ENCODE data around the gene TIMM8A. TPM values are rescaled to one million over a fixed set of nuclear protein-coding genes. Genes with fewer than 3 reads are reported as not detected.

The TIMM8A gene
- total RNA-seq = 1 to 10 TPM; 5.3 to 5.7 TPM

DNA sequence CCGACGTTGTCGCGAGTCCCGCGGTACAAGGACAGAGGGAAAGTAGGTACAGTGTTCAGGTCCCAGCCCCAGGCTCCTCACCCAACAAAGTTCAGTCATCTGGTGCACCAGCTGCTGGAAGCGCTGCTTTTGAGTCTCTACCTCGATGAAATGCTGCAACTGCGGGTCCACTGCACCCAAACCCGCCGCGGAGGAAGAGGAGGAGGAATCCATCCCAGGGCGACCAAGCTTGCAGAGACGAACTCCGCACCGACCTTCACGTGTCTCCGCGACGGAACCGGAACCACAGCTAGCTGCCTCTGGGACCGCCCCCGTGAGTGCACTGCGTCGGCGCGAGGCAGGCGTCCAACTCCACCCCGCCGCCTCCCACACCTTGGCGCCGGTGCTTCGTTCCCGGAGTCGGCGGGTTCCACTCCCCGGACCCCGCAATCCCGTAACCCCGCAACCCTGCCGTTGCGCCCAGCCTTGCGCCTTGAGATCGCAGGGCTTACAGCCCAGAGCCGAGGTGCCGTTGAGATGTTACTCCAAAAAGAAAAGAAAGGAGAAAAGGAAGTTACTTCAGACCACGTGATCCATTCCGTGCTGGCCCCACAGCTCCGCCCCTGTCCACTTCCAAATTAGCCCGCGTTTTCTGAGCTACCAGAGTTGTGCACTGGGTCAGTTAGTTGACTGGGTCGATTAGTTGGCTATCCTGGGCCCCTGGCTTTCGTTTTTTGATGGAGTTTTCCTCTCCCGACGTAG lies at the start of gene TIMM8A:
Gene TIMM8A, minus strand, starts transcription at position 291 of the 741 bp plus-strand sequence. Its CDS starts 78 bp downstream, at position 213.
- Histone ChIP-seq H3K4me3 (peak within 1 kb of the TSS; percentile 28 to 62), H3K9me3 (no peaks in the 10 kb centered on the region), H3K27ac (peak within 1 kb of the TSS in 3 of 4 donors; percentile 73 to 92 (median 88)), H3K27me3 (no peaks in the 10 kb centered on the region), H3K36me3 (replicated peaks in 1 of 2; ENCODE audit: insufficient read depth in 1 of 2, low read depth in 2 of 2) (no peaks in the 10 kb centered on the region), H3K4me1 (peaks cover 12% of the 10 kb centered on the region)
- intact Hi-C loops (cut with DNase I) = no loop called here
- 1% methylated on average over 21 of the region's 55 CpGs; no CpG with 5 or more reads in 1 of the 2 donors for WGBS, 2 donors
- peak; percentile 97 for ATAC-seq
- TF ChIP-seq POLR2A (IDR thresholded peaks at IDR 0.05) = peak in 2 of 3 donors; percentile 43 to 45
- TF ChIP-seq, protein P1, sequence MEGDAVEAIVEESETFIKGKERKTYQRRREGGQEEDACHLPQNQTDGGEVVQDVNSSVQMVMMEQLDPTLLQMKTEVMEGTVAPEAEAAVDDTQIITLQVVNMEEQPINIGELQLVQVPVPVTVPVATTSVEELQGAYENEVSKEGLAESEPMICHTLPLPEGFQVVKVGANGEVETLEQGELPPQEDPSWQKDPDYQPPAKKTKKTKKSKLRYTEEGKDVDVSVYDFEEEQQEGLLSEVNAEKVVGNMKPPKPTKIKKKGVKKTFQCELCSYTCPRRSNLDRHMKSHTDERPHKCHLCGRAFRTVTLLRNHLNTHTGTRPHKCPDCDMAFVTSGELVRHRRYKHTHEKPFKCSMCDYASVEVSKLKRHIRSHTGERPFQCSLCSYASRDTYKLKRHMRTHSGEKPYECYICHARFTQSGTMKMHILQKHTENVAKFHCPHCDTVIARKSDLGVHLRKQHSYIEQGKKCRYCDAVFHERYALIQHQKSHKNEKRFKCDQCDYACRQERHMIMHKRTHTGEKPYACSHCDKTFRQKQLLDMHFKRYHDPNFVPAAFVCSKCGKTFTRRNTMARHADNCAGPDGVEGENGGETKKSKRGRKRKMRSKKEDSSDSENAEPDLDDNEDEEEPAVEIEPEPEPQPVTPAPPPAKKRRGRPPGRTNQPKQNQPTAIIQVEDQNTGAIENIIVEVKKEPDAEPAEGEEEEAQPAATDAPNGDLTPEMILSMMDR (IDR thresholded peaks at IDR 0.05) = no peak
- DNase-seq = peak; percentile 76 to 82 (median 78)

DNA sequence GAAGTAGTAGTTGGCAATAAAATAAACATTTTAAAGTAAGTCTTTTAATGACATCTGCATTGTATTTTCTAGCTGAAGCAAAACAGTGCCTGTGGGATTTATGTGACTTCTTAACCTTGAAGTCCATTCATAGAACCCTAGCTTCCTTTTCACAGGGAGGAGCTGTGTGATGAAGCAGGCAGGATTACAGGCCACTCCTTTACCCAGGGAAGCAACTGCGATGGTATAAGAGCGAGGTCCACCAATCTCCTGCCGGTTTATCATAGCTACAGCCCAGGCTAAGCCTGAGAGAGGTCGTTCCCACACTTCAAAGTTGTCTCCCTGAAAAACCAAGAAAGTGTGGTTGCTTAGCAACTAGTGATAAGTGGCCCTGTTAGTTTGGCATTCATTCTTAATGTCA lies 49.2 kb upstream of the TIMM8A start:
- no peaks in the 10 kb centered on the region for H3K27me3 ChIP-seq
- no peak overlapping the region for H3K27ac ChIP-seq
- H3K4me1 ChIP-seq = peaks cover 5% of the 10 kb centered on the region
- no peaks in the 10 kb centered on the region for H3K36me3 ChIP-seq (replicated peaks in 1 of 2; ENCODE audit: insufficient read depth in 1 of 2, low read depth in 2 of 2)
- no peak for DNase-seq
- 24 to 30% methylated on average over 2 to 4 of the region's 4 CpGs for WGBS, 2 donors
- TF ChIP-seq POLR2A (IDR thresholded peaks at IDR 0.05) = no peak
- TF ChIP-seq, protein P1 (IDR thresholded peaks at IDR 0.05) = no peak
- no peaks in the 10 kb centered on the region for H3K9me3 ChIP-seq
- intact Hi-C loops (cut with DNase I) = no loop called here
- ATAC-seq = no peak
- no peak overlapping the region for H3K4me3 ChIP-seq

DNA sequence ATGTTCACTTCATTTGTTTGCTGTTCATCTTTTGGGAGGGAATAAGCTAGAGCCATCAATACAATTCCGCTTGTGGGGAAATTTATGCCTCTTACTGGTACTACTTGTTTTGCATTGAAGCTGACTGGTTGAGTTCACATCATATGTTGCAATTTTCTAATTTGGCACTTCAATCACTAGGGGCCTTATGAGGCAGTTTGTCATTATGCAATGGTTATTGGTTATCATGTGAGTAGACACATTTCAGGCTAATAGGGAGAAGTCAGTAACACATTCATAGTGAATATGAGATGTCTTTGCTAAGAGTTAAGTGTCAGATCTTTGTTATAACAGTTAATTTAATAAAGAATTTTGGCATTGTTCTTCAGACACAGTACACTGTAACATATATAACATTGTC lies 47.2 kb upstream of the TIMM8A start:
- Histone ChIP-seq H3K4me3 (no peak overlapping the region), H3K4me1 (peaks cover 16% of the 10 kb centered on the region), H3K27me3 (no peaks in the 10 kb centered on the region), H3K9me3 (no peaks in the 10 kb centered on the region), H3K36me3 (replicated peaks in 1 of 2; ENCODE audit: insufficient read depth in 1 of 2, low read depth in 2 of 2) (no peaks in the 10 kb centered on the region), H3K27ac (no peak overlapping the region)
- no peak for TF ChIP-seq POLR2A (IDR thresholded peaks at IDR 0.05)
- TF ChIP-seq, protein P1 (IDR thresholded peaks at IDR 0.05) = no peak
- 80 to 94% methylated on average over 1 of the region's 1 CpG for WGBS, 2 donors
- ATAC-seq (no peak), DNase-seq (no peak)
- intact Hi-C loops (cut with DNase I) = no loop called here

DNA sequence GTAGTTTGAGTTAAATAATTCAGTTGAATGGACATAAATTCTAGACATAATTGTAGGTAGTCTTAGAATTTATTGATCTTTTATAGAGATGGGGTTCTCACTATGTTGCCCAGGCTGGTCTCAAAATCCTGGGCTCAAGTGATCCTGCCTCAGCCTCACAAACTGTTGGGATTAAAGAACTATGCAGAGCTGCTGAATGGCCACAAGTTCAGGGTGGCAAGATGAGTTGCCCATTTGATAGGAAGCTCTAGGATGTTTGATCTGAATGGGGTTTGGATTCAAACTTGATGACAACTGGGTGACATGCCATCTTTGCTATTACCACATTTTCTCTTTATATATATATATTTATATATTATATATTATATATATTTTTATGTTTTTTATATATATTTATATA lies 45.8 kb upstream of the TIMM8A start:
- peaks cover 16% of the 10 kb centered on the region for H3K4me1 ChIP-seq
- no peak overlapping the region for H3K4me3 ChIP-seq
- H3K9me3 ChIP-seq = no peaks in the 10 kb centered on the region
- intact Hi-C loops (cut with DNase I) = no loop called here
- H3K27ac ChIP-seq = no peak overlapping the region
- H3K36me3 ChIP-seq (replicated peaks in 1 of 2; ENCODE audit: insufficient read depth in 1 of 2, low read depth in 2 of 2) = no peaks in the 10 kb centered on the region
- no peak for TF ChIP-seq POLR2A (IDR thresholded peaks at IDR 0.05)
- TF ChIP-seq, protein P1 (IDR thresholded peaks at IDR 0.05) = no peak
- DNase-seq = no peak
- ATAC-seq = no peak
- no peaks in the 10 kb centered on the region for H3K27me3 ChIP-seq

All from body of pancreas (tissue), 4 donors.